Activated CD4-positive, alpha-beta T cell treated with anti-CD3 and anti-CD28 coated beads, Interleukin-2, amount 10 ng/mL, durations not matched to agents 24 days and 14 days (primary cell): Measurements from ENCODE around the gene OVOL3. TPM values are rescaled to one million over a fixed set of nuclear protein-coding genes. Genes with fewer than 3 reads are reported as not detected.
"Not testable (repeated sequence)": the region's sequence is repeated elsewhere in the genome, so short reads cannot be mapped to it uniquely, and the experiment has no call there.

ENCODE experiments used
- DNase-seq: peaks from one replicate; pipeline ENCODE4 v3.0.0; 2022
- H3K27ac Mint-ChIP-seq: one replicate; pipeline ENCODE4 v1.8.0; 2022; ENCODE audit warnings: mild to moderate bottlenecking, mixed read lengths
- H3K27me3 Mint-ChIP-seq: one replicate; pipeline ENCODE4 v1.8.0; 2022; ENCODE audit warnings: mixed read lengths
- H3K36me3 Mint-ChIP-seq: one replicate; pipeline ENCODE4 v1.8.0; 2022; ENCODE audit warnings: low read depth, mild to moderate bottlenecking, mixed read lengths
- H3K4me1 Mint-ChIP-seq: one replicate; pipeline ENCODE4 v1.8.0; 2021; ENCODE audit warnings: mixed read lengths
- H3K4me3 Mint-ChIP-seq: one replicate; pipeline ENCODE4 v1.8.0; 2022; ENCODE audit warnings: mild to moderate bottlenecking, moderate library complexity, mixed read lengths
- H3K9me3 Mint-ChIP-seq: one replicate; pipeline ENCODE4 v1.8.0; 2021; ENCODE audit warnings: mixed read lengths
- intact Hi-C: fragments of 100-400 bp; cut with micrococcal nuclease; formaldehyde crosslinking; loops from one replicate; pipeline ENCODE4 v1.15.1; 2023
- total RNA-seq: library from RNA; stranded (reverse); gene quantifications from 2 replicates; pipeline ENCODE4 v1.2.3, GENCODE V29; 2022

The OVOL3 gene
- total RNA-seq, result not detected in 2 replicates

DNA sequence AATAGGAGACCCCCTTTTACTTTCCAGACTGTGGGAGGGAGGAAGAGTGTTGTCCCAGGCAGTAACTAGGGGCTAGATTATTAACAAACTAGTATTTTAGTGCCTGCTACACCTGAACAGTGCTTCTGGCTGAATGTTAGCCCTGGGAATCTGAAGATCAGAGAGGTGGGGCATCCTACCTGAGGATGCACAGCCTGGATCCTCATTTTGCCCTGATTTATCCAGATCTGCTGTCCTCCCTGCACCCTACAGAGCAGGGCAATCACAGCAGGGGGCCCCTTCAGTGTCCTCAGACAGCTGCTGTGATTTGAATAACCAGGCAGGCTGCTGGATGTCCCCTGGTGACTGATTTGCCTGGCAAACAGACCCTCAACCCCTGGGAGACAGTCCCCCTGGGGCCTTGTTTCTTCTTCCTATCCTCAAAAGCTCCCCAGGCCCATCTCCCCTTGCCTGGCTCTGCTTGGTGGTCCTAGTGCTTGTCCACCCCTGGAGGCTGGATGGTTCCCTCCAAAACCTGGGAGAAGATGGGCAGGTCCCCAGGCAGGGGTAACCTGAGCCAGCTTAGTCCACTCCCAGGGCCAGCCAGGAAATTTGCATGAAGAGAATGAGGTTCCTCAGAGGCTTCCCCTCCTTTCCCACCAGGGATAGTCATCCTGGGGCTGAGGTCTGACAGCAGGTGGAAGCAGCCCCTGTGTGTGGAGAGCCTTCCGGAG is at the start of gene OVOL3:
Gene OVOL3, plus strand, starts transcription at position 657 of the 713 bp plus-strand sequence. CDS start 60 bp downstream, outside the sequence.
- H3K4me1 Mint-ChIP-seq, result peaks cover 16% of the 10 kb centered on the region
- H3K9me3 Mint-ChIP-seq, result no peaks in the 10 kb centered on the region
- no peak within 1 kb of the TSS for H3K4me3 Mint-ChIP-seq
- intact Hi-C loops, result loop anchor here (10.0 kb wide), 2 partner anchors 366 to 1354 kb away; partner anchors contain the start of genes IGFLR1, LIN37, PSENEN and U2AF1L4
- H3K27ac Mint-ChIP-seq, result no peak within 1 kb of the TSS
- no peak for DNase-seq
- H3K27me3 Mint-ChIP-seq, result peaks cover 4% of the 10 kb centered on the region
- H3K36me3 Mint-ChIP-seq, result peaks cover 30% of the 10 kb centered on the region

DNA sequence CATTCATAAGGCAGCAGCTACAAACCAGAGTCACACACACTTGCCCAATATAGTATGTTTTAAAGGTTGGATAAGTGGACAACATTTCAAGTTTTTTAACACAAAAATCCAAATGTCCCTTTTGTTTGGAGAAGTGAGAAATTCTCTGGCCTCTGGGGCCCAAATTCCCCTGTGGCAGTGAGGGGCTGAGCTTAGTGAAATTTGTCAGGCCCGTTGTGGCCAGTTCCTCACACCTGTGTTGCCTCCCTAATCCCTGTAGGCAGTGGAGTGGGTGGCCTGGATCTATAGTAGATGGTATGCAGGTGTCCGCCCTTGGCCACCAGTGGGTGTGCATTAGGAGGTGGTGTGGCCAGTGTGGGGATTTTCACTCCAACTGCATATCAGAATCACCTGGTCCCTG is 49.6 kb upstream of the OVOL3 start:
- peaks cover 10% of the 10 kb centered on the region for H3K4me1 Mint-ChIP-seq
- no peak overlapping the region for H3K4me3 Mint-ChIP-seq
- peaks cover 32% of the 10 kb centered on the region for H3K36me3 Mint-ChIP-seq
- no peaks in the 10 kb centered on the region for H3K27me3 Mint-ChIP-seq
- H3K27ac Mint-ChIP-seq, result no peak overlapping the region
- DNase-seq, result no peak
- intact Hi-C loops, result no loop called here
- H3K9me3 Mint-ChIP-seq, result no peaks in the 10 kb centered on the region

DNA sequence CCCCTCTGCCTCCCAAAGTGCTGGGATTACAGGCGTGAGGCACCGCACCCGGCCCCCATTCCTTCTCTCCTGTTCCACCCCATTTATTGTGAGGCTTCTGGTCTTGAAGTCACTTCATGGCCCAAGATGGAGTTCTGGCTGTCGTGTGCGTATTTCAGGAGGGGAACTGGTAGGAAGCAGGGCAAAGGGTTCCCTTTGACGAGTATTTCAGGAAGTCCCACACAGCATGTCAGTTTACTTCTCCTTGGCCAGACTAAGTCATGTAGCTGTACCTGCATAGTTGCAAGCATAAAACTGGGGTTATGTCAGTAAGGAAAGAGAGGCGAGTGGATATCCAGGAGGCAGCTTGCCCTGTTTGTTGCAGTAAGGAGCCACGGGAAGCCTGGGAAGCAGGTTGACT is 46.1 kb upstream of the OVOL3 start:
- DNase-seq, result no peak
- no peak overlapping the region for H3K27ac Mint-ChIP-seq
- intact Hi-C loops, result no loop called here
- H3K4me1 Mint-ChIP-seq, result no peaks in the 10 kb centered on the region
- H3K27me3 Mint-ChIP-seq, result no peaks in the 10 kb centered on the region
- no peak overlapping the region for H3K4me3 Mint-ChIP-seq
- H3K36me3 Mint-ChIP-seq, result peaks cover 41% of the 10 kb centered on the region
- no peaks in the 10 kb centered on the region for H3K9me3 Mint-ChIP-seq

DNA sequence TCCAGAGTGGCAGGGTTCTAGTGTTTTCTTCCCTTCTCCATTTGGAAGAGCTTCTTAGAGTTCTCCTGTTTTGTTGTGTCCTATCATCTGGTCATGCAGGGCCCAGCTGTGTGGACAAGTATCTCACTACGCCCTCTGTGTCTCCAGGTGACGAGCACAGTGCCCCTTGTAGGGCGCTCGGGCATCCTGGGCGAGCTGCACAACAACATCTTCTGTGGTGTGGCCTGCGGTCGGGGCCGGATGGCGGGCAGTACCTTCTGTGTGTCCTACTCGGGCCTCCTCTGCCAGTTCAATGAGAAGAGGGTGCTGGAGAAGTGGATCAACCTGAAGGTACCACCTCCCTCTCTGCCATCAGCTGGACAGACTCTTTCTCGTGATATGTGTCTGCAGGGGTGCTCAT is 43.3 kb upstream of the OVOL3 start:
- H3K36me3 Mint-ChIP-seq, result peaks cover 44% of the 10 kb centered on the region
- no peaks in the 10 kb centered on the region for H3K4me1 Mint-ChIP-seq
- no peaks in the 10 kb centered on the region for H3K27me3 Mint-ChIP-seq

DNA sequence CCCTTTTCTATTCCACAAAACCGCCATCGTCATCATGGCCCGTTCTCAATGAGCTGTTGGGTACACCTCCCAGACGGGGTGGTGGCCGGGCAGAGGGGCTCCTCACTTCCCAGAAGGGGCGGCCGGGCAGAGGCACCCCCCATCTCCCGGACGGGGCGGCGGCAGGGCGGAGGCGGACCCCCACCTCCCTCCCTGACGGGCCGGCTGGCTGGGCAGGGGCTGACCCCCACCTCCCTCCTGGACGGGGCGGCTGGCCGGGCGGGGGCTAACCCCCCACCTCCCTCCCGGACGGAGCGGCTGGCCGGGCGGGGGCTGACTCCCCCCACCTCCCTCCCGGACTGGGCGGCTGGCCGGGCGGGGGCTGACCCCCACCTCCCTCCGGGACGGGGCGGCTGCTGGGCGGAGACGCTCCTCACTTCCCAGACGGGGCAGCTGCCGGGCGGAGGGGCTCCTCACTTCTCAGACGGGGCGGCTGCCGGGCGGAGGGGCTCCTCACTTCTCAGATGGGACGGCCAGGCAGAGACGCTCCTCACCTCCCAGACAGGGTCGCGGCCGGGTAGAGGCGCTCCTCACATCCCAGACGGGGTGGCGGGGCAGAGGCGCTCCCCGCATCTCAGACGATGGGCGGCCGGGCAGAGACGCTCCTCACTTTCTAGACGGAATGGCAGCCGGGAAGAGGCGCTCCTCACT is 42.0 kb upstream of the OVOL3 start:
- H3K27me3 Mint-ChIP-seq, H3K4me1 Mint-ChIP-seq, DNase-seq, intact Hi-C loops, H3K9me3 Mint-ChIP-seq, H3K27ac Mint-ChIP-seq, H3K4me3 Mint-ChIP-seq: not testable (repeated sequence)
- H3K36me3 Mint-ChIP-seq, result peaks cover 47% of the 10 kb centered on the region

More for the DNA sequence above, 43.3 kb upstream of the OVOL3 start:
- no peaks in the 10 kb centered on the region for H3K9me3 Mint-ChIP-seq
- no peak overlapping the region for H3K4me3 Mint-ChIP-seq
- H3K27ac Mint-ChIP-seq, result no peak overlapping the region
- intact Hi-C loops, result no loop called here
- DNase-seq, result no peak

DNA sequence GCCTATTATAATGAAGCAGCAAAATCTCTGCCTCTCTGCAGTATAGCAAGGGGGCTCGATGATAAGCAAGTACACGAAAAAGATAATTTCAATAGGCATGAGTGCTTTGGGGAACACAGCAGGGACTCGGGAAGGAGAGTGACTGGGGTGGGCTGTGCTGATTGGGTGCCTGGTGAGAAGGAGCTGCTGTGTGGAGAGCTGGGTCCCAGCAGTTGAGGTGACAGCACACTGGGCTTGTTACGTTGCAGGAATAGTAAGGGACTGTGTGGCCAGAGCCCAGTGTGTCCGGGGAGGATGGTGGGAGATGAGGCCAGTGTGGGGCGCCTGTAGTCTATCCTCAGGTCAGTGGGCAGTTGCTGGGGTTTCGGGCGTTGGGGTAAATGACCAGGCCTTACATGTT is 38.9 kb upstream of the OVOL3 start:
- Mint-ChIP-seq H3K36me3 (peaks cover 45% of the 10 kb centered on the region), H3K27me3 (no peaks in the 10 kb centered on the region), H3K4me1 (no peaks in the 10 kb centered on the region), H3K4me3 (no peak overlapping the region), H3K27ac (no peak overlapping the region), H3K9me3 (no peaks in the 10 kb centered on the region)
- intact Hi-C loops, result no loop called here
- DNase-seq, result no peak

DNA sequence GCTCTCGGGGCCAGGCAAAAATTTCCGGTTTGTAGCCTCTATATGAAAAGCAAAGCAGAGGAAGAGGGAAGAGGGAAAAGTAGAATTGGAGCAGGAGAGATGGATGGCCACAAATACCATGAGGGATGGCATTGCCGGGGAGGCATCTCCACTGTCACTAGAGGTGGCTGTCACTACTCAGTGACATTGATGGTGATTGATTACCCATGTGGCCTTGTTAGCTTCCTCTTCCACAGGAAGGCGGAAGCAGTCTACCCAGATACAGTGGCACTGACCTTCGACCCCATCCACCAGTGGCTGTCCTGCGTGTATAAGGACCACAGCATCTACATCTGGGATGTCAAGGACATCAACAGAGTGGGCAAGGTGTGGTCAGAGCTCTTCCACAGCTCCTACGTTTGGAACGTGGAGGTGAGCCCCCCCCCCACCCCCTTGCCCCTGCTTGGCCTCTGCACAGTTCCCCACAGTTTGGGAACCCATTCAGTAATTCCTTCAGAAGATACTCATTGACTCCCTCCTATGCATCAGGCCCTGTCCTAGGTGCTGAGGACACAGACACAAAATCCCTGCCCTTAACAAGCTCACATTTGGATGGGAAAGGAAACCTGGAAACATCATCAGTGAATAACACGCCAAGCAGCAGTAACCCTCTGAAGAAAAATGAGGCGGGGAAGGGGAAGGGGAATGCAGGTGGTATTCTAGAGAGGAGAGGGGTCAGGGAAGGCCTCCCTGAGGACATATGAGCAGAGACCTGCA is 37.6 kb upstream of the OVOL3 start:
- intact Hi-C loops, result no loop called here
- no peak for DNase-seq
- Mint-ChIP-seq H3K4me1 (no peaks in the 10 kb centered on the region), H3K4me3 (no peak overlapping the region), H3K9me3 (no peaks in the 10 kb centered on the region), H3K27ac (no peak overlapping the region), H3K36me3 (peaks cover 40% of the 10 kb centered on the region), H3K27me3 (no peaks in the 10 kb centered on the region)

DNA sequence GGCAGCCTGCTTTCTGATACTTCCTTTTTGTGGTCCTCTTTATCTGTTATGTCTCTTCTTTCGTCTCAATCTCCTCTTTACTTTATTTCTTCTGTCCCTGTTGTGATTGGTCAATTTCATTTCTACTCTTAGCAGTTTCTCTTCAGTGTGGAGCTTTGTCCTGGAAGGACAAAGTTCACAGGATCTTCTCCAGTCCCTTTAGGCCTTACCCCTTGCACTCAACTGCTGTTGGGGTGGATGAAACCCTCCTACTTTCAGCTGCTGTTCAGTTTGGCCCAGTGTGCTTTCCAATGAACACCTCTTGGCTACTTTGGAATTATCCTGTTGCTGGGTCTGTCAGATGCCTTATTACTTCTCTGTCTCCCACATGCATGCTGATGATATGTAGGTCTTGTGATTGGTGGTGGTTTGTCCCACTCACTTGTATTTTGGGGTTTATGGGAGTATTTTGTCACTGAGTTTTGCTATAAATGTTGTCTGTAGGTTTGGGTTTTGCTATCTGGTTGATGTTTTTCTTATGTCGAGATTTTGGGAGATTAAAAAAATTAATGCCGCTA is 31.5 kb upstream of the OVOL3 start:
- no peak for DNase-seq
- intact Hi-C loops, result no loop called here
- Mint-ChIP-seq H3K36me3 (peaks cover 48% of the 10 kb centered on the region), H3K4me3 (no peak overlapping the region), H3K9me3 (no peaks in the 10 kb centered on the region), H3K4me1 (no peaks in the 10 kb centered on the region), H3K27me3 (no peaks in the 10 kb centered on the region), H3K27ac (peak overlapping the region; percentile 30)

DNA sequence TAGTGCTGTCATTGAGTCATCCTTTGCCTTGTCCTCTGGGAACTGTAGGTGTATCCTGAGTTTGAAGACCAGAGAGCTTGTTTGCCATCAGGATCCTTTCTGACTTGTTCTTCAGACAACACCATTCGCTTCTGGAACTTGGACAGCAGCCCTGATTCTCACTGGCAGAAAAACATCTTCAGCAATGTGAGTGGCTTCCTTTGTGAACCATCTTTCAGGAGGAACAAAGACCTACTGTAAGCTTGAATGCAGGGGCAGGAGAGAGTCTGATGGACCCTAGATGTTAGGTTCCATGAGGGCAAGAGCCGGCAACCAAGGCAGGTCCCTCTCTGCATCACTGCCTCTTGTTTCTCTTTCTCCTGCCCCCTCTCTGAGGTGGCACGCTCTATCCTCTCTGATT is 29.6 kb upstream of the OVOL3 start:
- intact Hi-C loops, result no loop called here
- H3K27ac Mint-ChIP-seq, result no peak overlapping the region
- no peaks in the 10 kb centered on the region for H3K9me3 Mint-ChIP-seq
- no peaks in the 10 kb centered on the region for H3K27me3 Mint-ChIP-seq
- H3K4me1 Mint-ChIP-seq, result no peaks in the 10 kb centered on the region
- H3K36me3 Mint-ChIP-seq, result peaks cover 50% of the 10 kb centered on the region
- no peak for DNase-seq
- no peak overlapping the region for H3K4me3 Mint-ChIP-seq

DNA sequence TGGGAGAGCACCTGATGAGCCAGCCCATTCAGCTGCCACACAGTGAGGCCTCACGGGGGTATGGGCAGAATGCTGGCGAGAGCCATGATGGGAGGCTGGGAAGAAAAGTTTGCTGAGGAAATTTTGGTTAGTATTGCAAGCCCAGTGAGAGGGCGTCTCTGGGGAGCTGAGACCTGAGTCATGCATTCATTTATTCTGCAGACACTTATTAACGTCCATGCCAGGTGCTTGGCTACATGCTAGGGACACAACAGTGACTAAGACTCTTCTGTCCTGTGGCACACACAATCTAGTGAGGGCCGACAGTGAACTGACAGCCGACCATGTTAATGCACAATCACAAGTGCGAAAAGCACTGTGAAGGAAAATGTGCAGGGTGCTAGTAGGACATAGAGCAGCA is 29.0 kb upstream of the OVOL3 start:
- DNase-seq, result no peak
- Mint-ChIP-seq H3K36me3 (peaks cover 52% of the 10 kb centered on the region), H3K27me3 (no peaks in the 10 kb centered on the region), H3K9me3 (no peaks in the 10 kb centered on the region), H3K27ac (no peak overlapping the region), H3K4me1 (no peaks in the 10 kb centered on the region), H3K4me3 (no peak overlapping the region)
- intact Hi-C loops, result no loop called here

DNA sequence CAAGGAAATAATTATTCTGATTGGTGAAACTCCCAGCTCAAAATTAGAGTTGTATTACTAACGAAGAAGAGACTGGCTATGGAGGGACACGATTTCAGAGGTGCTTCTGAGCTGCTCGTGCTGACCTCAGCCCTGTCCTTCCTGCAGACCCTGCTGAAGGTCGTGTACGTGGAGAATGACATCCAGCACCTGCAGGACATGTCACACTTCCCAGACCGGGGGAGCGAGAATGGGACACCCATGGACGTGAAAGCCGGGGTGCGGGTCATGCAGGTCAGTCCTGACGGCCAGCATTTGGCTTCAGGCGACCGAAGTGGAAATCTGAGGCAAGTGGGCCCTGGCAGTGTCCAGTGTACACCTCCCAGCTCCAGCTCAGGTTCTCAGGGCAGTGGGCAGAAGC is 28.0 kb upstream of the OVOL3 start:
- no peaks in the 10 kb centered on the region for H3K9me3 Mint-ChIP-seq
- no peaks in the 10 kb centered on the region for H3K27me3 Mint-ChIP-seq
- no peak overlapping the region for H3K27ac Mint-ChIP-seq
- no peaks in the 10 kb centered on the region for H3K4me1 Mint-ChIP-seq
- intact Hi-C loops, result no loop called here
- H3K4me3 Mint-ChIP-seq, result no peak overlapping the region
- peaks cover 48% of the 10 kb centered on the region for H3K36me3 Mint-ChIP-seq
- no peak for DNase-seq

DNA sequence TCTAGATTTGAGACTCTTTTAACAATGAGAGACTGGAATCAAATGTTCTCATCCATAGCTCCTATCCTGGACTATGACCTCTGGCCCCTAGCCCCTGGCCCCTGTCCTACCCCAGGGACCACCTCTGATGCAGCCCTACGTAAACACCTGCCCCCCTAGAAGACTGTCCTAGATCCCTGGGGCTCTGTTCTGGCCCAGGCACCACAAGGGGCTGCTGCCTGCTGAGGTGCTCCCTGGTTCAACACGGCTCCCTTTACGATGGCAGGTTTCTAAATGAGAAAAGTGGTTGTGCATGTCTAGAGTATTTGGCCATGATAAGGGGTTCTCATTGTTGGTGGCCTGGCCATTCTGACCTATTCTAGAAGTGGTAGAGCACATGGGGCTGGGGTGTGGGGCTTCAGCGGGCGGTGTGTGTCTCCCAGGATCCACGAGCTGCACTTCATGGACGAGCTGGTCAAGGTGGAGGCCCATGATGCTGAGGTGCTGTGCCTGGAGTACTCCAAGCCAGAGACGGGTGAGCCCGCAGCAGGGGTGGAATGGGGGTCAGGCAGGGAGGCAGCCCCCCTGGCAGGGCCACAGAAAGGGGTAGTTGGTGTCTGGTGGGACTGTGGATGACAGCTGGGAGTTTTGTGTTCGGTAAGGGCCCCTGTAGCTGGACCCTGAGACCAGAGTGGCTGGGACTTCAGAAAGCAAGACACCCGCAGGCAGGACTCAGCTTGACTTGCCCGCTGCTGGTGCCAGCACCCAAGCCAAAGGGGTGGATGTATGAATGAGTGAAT is 26.5 kb upstream of the OVOL3 start:
- no peak overlapping the region for H3K27ac Mint-ChIP-seq
- H3K4me1 Mint-ChIP-seq, result no peaks in the 10 kb centered on the region
- no peaks in the 10 kb centered on the region for H3K9me3 Mint-ChIP-seq
- peaks cover 51% of the 10 kb centered on the region for H3K36me3 Mint-ChIP-seq
- DNase-seq, result no peak
- intact Hi-C loops, result no loop called here
- no peaks in the 10 kb centered on the region for H3K27me3 Mint-ChIP-seq
- H3K4me3 Mint-ChIP-seq, result no peak overlapping the region

DNA sequence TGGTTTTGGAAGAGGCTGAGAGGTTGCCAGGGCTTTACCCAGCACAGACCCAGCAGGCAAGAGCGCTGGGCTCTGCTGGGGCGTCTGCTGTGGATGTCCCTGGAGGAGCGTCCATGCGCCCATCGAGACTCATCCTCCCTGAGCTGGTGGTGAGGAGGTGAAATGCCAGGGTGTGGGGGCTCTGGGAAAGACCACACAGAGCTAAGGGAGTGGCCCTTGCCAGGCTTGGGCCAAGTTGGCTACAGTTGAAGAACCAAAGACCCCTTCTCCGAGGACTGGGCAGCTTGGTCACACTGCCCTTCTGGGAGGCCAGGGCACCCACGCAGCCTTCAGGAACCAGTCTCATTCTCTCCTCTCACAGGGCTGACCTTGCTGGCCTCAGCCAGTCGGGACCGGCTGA is 24.6 kb upstream of the OVOL3 start:
- intact Hi-C loops, result no loop called here
- peaks cover 49% of the 10 kb centered on the region for H3K36me3 Mint-ChIP-seq

More for the DNA sequence above, 24.6 kb upstream of the OVOL3 start:
- Mint-ChIP-seq H3K4me1 (no peaks in the 10 kb centered on the region), H3K9me3 (no peaks in the 10 kb centered on the region), H3K27ac (no peak overlapping the region), H3K4me3 (no peak overlapping the region), H3K27me3 (no peaks in the 10 kb centered on the region)
- DNase-seq, result no peak
